Mucosa of rectum (tissue), 2 donors: ENCODE measurements around the gene C11orf97.
"Not testable (repeated sequence)": the region's sequence is repeated elsewhere in the genome, so short reads cannot be mapped to it uniquely, and the experiment has no call there.

ENCODE experiments used
- H3K27ac ChIP-seq, 2 donors: one replicate each; pipeline ENCODE4 v1.7.0; 2013; ENCODE audit warnings: inconsistent platforms in 2 of 2, low read depth in 2 of 2, low read length in 2 of 2
- H3K27me3 ChIP-seq, 2 donors: one replicate each; pipeline ENCODE4 v1.7.0; 2013; ENCODE audit warnings: low read length in 2 of 2; ENCODE audit not compliant: control insufficient read depth in 2 of 2, insufficient read depth in 2 of 2
- H3K36me3 ChIP-seq, 2 donors: one replicate each; pipeline ENCODE4 v1.7.0; 2013; ENCODE audit warnings: low read length in 2 of 2; ENCODE audit not compliant: control insufficient read depth in 2 of 2, insufficient read depth in 2 of 2
- H3K4me1 ChIP-seq, 2 donors: one replicate each; pipeline ENCODE4 v1.7.0; 2013; ENCODE audit warnings: low read length in 2 of 2, mild to moderate bottlenecking in 1 of 2; ENCODE audit not compliant: control insufficient read depth in 2 of 2, insufficient read depth in 2 of 2
- H3K4me3 ChIP-seq, 2 donors: one replicate each; pipeline ENCODE4 v1.7.0; 2013; ENCODE audit warnings: low read length in 2 of 2
- H3K9ac ChIP-seq, 2 donors: one replicate each; pipeline ENCODE4 v1.7.0; 2013; ENCODE audit warnings: low read length in 2 of 2, low read depth in 1 of 2, mild to moderate bottlenecking in 1 of 2
- H3K9me3 ChIP-seq, 2 donors: one replicate each; pipeline ENCODE4 v1.7.0; 2013; ENCODE audit warnings: low read length in 2 of 2; ENCODE audit not compliant: control insufficient read depth in 2 of 2
- donor health status: healthy.
- donor health status: Normal muscosa, but diverticular disease.

Gene C11orf97

DNA sequence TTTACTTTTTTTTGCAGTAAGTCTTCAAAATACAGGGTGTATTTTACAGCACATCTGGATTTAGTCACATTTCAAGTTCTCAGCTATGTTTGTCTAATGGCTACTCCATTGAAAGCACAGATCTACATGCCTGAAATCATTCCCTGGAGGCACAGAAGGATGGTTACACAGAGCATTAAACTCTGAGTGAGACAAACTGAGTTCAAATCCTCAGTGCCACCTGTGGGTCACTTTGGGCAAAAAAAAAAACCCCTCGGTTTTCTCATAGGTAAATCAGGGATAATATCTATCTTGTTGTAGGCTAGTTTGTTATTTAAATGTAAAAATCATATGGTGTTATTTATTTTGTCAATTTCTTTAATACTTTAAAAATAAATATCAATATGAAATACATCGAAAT, 10.7 kb upstream of the C11orf97 start:
- Histone ChIP-seq H3K9me3 (no peaks in the 10 kb centered on the region), H3K27ac (no peak overlapping the region), H3K4me1 (no peaks in the 10 kb centered on the region), H3K9ac (no peak overlapping the region), H3K4me3 (no peak overlapping the region), H3K27me3 (no peaks in the 10 kb centered on the region), H3K36me3 (peaks cover 35 to 39% of the 10 kb centered on the region in 2 donors)

DNA sequence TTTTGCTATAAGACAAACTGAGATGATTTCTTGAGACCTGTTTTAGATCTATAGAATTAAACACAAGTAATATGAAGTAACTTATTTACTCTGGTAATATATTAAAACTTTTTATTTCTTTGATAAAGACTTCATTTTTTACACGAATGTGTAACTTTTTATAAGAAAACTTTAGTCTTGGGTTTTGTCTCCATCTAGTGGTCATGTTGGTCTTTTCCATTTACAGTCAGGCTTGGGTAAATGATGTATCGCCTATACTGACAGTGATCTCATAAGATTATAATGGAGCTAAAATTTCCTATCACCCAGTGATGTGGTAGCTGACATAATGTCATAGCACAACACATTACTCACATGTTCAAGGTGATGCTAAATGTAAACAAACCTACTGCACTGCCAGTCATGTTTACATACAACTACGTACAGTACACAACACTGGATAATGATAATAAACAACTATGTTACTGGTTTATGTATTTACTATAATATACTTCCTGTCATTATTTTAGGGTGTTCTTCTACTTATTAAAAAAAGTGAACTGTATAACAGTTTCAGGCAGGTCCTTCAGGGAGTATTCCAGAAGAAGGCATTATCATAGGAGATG, 7.5 kb upstream of the C11orf97 start:
- H3K27ac ChIP-seq: no peak overlapping the region

DNA sequence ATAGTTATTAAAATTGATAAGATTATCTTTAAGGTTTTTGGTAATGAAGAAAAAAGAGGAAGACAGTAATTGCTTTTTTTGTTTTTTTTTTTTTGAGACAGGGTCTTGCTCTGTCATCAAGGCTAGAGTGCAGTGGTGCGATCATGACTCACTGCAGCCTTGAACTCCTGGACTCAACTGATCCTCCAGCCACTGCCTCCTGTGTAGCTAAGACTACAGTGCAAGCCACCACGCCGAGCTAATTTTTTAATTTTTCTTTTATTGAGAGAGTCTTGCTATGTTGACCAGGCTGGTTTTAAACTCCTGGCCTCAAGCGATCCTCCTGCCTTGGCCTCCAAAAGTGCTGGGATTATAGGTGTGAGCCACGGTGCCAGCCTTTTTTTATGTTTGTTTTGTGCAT, 5.7 kb upstream of the C11orf97 start:
- H3K9ac ChIP-seq, H3K9me3 ChIP-seq, H3K4me1 ChIP-seq, H3K4me3 ChIP-seq, H3K27ac ChIP-seq, H3K36me3 ChIP-seq, H3K27me3 ChIP-seq: not testable (repeated sequence)

More for the DNA sequence above, 7.5 kb upstream of the C11orf97 start:
- Histone ChIP-seq H3K4me1 (no peaks in the 10 kb centered on the region), H3K9ac (no peak overlapping the region), H3K27me3 (no peaks in the 10 kb centered on the region), H3K36me3 (peaks cover 11 to 15% of the 10 kb centered on the region in 2 donors), H3K4me3 (no peak overlapping the region), H3K9me3 (no peaks in the 10 kb centered on the region)

DNA sequence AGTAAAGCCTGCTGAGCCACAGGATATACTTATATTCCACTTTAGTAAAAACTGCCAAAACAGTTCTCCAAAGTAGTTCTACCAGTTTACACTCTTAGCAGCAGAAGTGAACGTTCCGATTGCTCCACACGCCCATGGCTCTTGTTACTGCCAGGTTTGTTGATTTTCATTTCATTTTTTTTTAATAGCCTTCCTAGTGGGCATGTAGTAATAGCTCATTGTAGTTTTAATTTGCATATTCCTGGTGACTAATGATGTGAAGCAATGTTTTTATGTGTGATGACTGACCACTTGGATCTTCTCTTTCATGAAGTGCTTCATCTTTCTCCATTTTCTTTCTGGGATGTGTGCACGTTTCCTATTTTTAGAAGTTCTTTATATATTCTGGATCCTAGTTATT, 4.8 kb upstream of the C11orf97 start:
- Histone ChIP-seq H3K4me3 (no peak overlapping the region), H3K9ac (no peak overlapping the region), H3K9me3 (no peaks in the 10 kb centered on the region), H3K36me3 (no peaks in the 10 kb centered on the region), H3K27me3 (no peaks in the 10 kb centered on the region), H3K27ac (no peak overlapping the region), H3K4me1 (peaks cover under 1 to 5% of the 10 kb centered on the region in 2 donors)

DNA sequence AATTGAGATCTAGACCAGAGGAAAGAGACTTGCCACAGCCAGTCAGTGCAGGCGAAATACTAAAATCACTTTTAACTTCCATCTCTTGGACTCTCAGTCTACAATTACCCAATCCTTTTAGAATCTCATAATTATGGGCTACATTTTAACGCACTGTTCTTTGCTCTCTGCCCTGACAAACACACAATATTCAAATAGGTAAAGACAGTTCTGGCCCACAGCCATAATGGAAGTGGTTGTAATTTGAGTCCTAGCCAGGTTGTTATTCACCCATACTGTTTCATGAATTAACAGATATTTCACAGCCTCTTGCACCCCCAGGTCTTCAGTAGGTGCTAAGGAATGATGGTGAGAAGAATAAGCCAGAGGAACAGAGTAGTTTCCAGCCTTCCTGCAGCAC, 830 bp downstream of the C11orf97 start:
- no peaks in the 10 kb centered on the region for H3K9me3 ChIP-seq
- peak overlapping the region; percentile 72 to 76 for H3K4me3 ChIP-seq
- peaks cover 10 to 12% of the 10 kb centered on the region in 2 donors for H3K4me1 ChIP-seq
- H3K27ac ChIP-seq: no peak overlapping the region
- H3K9ac ChIP-seq: peak overlapping the region in 1 of 2 donors; percentile 66
- H3K27me3 ChIP-seq: no peaks in the 10 kb centered on the region
- no peaks in the 10 kb centered on the region for H3K36me3 ChIP-seq

DNA sequence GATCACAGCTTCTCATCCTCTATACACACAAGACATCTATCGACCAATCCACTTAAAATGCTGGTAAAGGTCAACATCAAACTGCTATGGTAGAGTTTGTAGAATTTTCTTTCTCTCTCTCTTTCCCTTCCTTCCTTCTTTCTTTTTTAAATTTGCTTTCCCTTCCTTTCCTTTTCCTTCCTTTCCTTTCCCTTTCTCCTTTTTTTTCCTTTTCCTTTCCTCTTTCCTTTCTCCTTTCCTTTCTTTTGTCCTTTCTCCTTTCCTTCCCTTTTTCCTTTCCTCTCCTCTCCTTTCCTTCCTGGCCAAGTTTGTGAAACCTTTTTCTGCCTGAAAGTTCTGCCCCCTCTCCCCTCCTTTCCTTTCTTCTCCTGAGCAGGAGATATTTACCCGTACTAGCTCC, 3.1 kb downstream of the C11orf97 start:
- no peaks in the 10 kb centered on the region for H3K36me3 ChIP-seq
- no peaks in the 10 kb centered on the region for H3K9me3 ChIP-seq
- no peak overlapping the region for H3K27ac ChIP-seq
- no peak overlapping the region for H3K4me3 ChIP-seq
- peaks cover 12 to 14% of the 10 kb centered on the region in 2 donors for H3K4me1 ChIP-seq
- no peak overlapping the region for H3K9ac ChIP-seq
- no peaks in the 10 kb centered on the region for H3K27me3 ChIP-seq

DNA sequence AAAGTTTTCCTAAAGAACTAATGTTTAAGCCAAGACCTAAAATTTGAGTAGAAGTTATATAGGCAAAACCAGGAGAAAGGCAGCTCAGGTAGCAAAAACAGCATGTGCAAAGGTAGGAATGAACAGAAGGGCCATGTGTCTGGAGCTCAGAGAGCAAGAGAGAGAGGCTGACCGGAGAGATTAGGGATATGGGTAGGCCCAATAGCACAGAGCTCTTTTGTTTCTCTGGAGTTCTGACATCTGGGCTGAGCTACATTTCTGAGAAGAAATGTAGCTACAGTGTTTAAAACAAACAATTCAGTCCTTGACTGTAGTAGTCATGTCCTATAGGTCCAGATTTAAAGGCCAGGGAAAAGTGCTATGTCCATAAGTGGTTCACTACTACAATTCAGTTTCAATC, 4.5 kb downstream of the C11orf97 start:
- Histone ChIP-seq H3K9ac (no peak overlapping the region), H3K36me3 (no peaks in the 10 kb centered on the region), H3K9me3 (no peaks in the 10 kb centered on the region), H3K4me3 (no peak overlapping the region), H3K27me3 (no peaks in the 10 kb centered on the region), H3K27ac (no peak overlapping the region), H3K4me1 (peaks cover 12 to 14% of the 10 kb centered on the region in 2 donors)

DNA sequence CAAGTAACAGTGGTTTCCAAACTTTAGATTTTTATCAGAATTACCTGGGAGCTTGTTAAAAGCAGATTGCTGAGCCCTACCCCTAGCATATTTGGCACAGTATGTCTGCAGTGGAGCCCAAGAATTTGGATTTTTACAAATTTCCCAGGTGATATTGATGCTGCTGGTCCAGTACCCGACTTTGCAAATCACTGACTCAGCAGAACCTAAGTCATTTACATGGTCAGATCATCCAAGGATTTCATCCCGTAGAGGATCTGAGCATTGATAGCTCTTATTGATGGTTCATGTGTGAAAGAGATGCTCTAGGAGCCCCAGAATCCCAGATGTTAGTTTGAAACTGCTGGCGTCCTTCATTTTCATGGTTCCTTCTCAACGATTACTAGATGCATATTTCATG, 6.0 kb downstream of the C11orf97 start:
- Histone ChIP-seq H3K27me3 (no peaks in the 10 kb centered on the region), H3K4me3 (no peak overlapping the region), H3K9ac (no peak overlapping the region), H3K9me3 (no peaks in the 10 kb centered on the region), H3K4me1 (peaks cover 2 to 7% of the 10 kb centered on the region in 2 donors), H3K36me3 (no peaks in the 10 kb centered on the region), H3K27ac (no peak overlapping the region)

DNA sequence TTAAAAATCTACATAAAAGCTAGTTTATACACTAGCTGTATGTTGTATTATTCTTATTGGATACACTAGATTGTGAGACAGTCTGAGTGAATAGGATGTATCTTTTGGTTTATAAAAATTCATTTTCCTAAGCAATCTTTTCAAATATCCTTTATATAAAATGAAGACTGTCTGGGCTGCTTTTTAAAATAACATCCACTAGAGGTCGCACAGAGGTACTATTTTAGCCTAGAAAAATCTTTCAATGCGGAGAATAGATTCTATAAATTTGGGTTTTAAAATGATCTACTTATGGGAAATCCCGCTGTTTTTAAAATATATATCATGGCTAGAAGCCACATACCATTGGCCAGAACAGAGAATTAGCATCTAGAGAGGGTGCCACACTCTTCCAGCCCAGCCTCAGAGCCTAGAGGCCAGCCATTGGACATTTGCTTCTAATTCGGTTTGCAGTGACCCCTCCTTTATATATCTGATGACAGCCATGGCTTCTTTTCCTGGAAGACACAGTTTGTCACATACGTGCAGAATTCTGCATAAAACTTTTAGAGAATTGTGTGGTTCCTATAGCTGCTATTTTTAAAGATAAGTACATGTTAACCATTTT, 7.3 kb downstream of the C11orf97 start:
- no peaks in the 10 kb centered on the region for H3K9me3 ChIP-seq
- peaks cover 0 to 4% of the 10 kb centered on the region in 2 donors for H3K4me1 ChIP-seq
- no peaks in the 10 kb centered on the region for H3K27me3 ChIP-seq
- H3K27ac ChIP-seq: no peak overlapping the region
- no peak overlapping the region for H3K4me3 ChIP-seq
- no peak overlapping the region for H3K9ac ChIP-seq
- H3K36me3 ChIP-seq: no peaks in the 10 kb centered on the region

DNA sequence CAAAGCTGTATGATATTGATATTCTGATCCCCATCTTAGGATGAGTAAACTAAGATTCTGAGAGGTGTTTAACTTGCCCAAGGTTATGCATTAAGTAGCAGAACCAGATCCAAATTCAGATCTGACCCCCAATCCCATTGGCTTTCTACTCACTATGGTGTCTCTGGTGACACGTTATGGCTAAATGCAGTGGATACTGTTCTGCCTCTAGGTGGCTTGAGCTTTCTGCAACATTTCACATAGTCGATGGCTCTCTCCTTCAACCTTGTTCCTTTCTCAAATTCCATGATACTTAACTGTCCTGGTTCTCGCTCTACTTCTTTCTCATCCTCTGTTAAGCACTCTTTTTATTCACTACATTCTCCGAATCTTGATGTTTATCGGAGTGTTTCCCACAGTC, 9.4 kb downstream of the C11orf97 start:
- H3K36me3 ChIP-seq: no peaks in the 10 kb centered on the region
- peaks cover 0 to 4% of the 10 kb centered on the region in 2 donors for H3K4me1 ChIP-seq
- no peaks in the 10 kb centered on the region for H3K9me3 ChIP-seq
- H3K4me3 ChIP-seq: no peak overlapping the region
- no peak overlapping the region for H3K9ac ChIP-seq
- H3K27me3 ChIP-seq: no peaks in the 10 kb centered on the region
- H3K27ac ChIP-seq: no peak overlapping the region
